Measurements from ENCODE around the gene TDG. TPM values are rescaled to one million over a fixed set of nuclear protein-coding genes. Genes with fewer than 3 reads are reported as not detected.

The TDG gene
- total and polyA plus RNA-seq, 10 of the 15 experiments (the other 5 are each of a cell fraction or from before 2014, with no cell fraction given) = 29.7 to 68.8 (median 51.2) TPM

DNA sequence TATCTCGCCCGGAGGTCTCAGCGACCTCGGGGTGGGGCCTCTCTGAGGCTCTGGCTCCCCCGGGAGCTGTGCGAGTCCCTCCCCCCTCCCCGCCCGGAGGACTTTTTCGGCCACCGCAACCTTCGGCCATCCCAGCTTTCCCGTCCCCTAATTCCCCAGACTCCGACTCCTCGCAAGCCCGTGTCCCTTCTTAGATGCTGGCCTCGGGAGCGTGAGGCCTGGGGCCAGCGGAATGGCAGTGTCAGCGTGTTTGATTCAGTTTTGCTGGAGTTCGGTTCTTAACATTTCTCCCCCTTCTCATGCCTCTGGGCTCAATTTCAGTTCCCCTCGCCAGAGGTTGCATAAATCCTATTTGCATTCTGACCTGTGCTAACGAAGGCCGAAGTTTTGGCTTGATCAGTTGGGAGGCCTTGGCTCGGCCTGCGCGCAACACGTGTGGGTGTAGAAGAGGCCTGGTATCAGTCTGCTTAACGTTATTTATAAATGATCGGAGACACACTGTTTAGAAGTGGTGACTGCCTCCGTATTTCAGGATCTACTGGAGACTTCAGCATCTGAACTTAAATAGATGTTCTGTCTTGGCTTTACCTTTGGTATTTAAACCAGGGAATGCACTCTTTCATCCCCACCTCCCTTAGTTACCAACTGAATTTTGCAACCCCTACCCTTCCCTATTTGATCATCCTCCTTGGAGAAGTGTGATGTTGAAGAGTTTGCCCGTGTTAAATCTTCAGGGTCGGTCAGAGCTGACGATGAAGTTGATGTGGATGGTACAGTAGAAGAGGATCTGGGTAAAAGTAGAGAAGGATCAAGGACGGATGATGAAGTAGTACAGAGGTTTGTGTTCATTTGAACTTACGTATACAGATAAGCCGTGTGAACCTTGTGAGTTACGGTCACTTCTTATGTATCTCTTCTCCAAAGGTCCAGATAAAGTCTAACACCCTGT lies 34.6 kb upstream of the TDG start (continued):
- TF ChIP-seq, protein P1, sequence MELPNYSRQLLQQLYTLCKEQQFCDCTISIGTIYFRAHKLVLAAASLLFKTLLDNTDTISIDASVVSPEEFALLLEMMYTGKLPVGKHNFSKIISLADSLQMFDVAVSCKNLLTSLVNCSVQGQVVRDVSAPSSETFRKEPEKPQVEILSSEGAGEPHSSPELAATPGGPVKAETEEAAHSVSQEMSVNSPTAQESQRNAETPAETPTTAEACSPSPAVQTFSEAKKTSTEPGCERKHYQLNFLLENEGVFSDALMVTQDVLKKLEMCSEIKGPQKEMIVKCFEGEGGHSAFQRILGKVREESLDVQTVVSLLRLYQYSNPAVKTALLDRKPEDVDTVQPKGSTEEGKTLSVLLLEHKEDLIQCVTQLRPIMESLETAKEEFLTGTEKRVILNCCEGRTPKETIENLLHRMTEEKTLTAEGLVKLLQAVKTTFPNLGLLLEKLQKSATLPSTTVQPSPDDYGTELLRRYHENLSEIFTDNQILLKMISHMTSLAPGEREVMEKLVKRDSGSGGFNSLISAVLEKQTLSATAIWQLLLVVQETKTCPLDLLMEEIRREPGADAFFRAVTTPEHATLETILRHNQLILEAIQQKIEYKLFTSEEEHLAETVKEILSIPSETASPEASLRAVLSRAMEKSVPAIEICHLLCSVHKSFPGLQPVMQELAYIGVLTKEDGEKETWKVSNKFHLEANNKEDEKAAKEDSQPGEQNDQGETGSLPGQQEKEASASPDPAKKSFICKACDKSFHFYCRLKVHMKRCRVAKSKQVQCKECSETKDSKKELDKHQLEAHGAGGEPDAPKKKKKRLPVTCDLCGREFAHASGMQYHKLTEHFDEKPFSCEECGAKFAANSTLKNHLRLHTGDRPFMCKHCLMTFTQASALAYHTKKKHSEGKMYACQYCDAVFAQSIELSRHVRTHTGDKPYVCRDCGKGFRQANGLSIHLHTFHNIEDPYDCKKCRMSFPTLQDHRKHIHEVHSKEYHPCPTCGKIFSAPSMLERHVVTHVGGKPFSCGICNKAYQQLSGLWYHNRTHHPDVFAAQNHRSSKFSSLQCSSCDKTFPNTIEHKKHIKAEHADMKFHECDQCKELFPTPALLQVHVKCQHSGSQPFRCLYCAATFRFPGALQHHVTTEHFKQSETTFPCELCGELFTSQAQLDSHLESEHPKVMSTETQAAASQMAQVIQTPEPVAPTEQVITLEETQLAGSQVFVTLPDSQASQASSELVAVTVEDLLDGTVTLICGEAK (IDR thresholded peaks at IDR 0.05; ENCODE audit: borderline replicate concordance) = no peak
- TF ChIP-seq, protein P2, sequence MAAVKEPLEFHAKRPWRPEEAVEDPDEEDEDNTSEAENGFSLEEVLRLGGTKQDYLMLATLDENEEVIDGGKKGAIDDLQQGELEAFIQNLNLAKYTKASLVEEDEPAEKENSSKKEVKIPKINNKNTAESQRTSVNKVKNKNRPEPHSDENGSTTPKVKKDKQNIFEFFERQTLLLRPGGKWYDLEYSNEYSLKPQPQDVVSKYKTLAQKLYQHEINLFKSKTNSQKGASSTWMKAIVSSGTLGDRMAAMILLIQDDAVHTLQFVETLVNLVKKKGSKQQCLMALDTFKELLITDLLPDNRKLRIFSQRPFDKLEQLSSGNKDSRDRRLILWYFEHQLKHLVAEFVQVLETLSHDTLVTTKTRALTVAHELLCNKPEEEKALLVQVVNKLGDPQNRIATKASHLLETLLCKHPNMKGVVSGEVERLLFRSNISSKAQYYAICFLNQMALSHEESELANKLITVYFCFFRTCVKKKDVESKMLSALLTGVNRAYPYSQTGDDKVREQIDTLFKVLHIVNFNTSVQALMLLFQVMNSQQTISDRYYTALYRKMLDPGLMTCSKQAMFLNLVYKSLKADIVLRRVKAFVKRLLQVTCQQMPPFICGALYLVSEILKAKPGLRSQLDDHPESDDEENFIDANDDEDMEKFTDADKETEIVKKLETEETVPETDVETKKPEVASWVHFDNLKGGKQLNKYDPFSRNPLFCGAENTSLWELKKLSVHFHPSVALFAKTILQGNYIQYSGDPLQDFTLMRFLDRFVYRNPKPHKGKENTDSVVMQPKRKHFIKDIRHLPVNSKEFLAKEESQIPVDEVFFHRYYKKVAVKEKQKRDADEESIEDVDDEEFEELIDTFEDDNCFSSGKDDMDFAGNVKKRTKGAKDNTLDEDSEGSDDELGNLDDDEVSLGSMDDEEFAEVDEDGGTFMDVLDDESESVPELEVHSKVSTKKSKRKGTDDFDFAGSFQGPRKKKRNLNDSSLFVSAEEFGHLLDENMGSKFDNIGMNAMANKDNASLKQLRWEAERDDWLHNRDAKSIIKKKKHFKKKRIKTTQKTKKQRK (IDR thresholded peaks at IDR 0.05; ENCODE audit: low read depth, low read length) = no peak
- TF ChIP-seq, protein P3, sequence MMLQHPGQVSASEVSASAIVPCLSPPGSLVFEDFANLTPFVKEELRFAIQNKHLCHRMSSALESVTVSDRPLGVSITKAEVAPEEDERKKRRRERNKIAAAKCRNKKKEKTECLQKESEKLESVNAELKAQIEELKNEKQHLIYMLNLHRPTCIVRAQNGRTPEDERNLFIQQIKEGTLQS (IDR thresholded peaks at IDR 0.05; ENCODE audit: borderline replicate concordance, extremely low read depth, low read depth, low read length) = no peak
- TF ChIP-seq HDAC6 (IDR thresholded peaks at IDR 0.05; ENCODE audit: unreplicated experiment) (no peak), STAT3 (IDR thresholded peaks at IDR 0.05; ENCODE audit: low read depth, low read length) (no peak), YBX1 (IDR thresholded peaks at IDR 0.05) (no peak), POLR2AphosphoS5 (IDR thresholded peaks at IDR 0.05; ENCODE audit: low read length) (peak; percentile 57), EZH2 (IDR thresholded peaks at IDR 0.05; ENCODE audit: borderline replicate concordance, control insufficient read depth, low read depth, low read length) (no peak), ETV6 (conservative IDR thresholded peaks at IDR 0.05 in 1 of 2, IDR thresholded peaks at IDR 0.05 in 1 of 2; ENCODE audit: borderline replicate concordance in 1 of 2, low read depth in 1 of 2) (no peak), FOXK2 (IDR thresholded peaks at IDR 0.05) (no peak), CREB1 (IDR thresholded peaks at IDR 0.05; ENCODE audit: low read depth) (no peak), CREM (IDR thresholded peaks at IDR 0.05; ENCODE audit: low read depth) (no peak), MXI1 (IDR thresholded peaks at IDR 0.05; ENCODE audit: low read depth, low read length) (peak; percentile 87), PML (IDR thresholded peaks at IDR 0.05; ENCODE audit: low read length) (no peak), DPF2 (IDR thresholded peaks at IDR 0.05) (no peak)
- TF ChIP-seq, protein P4, sequence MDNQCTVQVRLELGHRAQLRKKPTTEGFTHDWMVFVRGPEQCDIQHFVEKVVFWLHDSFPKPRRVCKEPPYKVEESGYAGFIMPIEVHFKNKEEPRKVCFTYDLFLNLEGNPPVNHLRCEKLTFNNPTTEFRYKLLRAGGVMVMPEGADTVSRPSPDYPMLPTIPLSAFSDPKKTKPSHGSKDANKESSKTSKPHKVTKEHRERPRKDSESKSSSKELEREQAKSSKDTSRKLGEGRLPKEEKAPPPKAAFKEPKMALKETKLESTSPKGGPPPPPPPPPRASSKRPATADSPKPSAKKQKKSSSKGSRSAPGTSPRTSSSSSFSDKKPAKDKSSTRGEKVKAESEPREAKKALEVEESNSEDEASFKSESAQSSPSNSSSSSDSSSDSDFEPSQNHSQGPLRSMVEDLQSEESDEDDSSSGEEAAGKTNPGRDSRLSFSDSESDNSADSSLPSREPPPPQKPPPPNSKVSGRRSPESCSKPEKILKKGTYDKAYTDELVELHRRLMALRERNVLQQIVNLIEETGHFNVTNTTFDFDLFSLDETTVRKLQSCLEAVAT (IDR thresholded peaks at IDR 0.05) = 0 out of 2 replicates have a peak, but pooled peaks have one; percentile 10
- TF ChIP-seq, protein P5, sequence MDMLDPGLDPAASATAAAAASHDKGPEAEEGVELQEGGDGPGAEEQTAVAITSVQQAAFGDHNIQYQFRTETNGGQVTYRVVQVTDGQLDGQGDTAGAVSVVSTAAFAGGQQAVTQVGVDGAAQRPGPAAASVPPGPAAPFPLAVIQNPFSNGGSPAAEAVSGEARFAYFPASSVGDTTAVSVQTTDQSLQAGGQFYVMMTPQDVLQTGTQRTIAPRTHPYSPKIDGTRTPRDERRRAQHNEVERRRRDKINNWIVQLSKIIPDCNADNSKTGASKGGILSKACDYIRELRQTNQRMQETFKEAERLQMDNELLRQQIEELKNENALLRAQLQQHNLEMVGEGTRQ (IDR thresholded peaks at IDR 0.05; ENCODE audit: borderline replicate concordance, low read depth, low read length) = no peak; the same call in 1 of the 2 replicates
- TF ChIP-seq, protein P6, sequence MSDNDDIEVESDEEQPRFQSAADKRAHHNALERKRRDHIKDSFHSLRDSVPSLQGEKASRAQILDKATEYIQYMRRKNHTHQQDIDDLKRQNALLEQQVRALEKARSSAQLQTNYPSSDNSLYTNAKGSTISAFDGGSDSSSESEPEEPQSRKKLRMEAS (IDR thresholded peaks at IDR 0.05; ENCODE audit: low read depth, low read length) = peak; percentile 56; the same call in 1 of the 2 replicates

Measured in GM12878 (cell line).